ENCODE data around the gene CRAMP1. TPM values are rescaled to one million over a fixed set of nuclear protein-coding genes. Genes with fewer than 3 reads are reported as not detected.

The CRAMP1 gene
- total RNA-seq, 1 donor from 2014 or later, result 12.7 TPM

DNA sequence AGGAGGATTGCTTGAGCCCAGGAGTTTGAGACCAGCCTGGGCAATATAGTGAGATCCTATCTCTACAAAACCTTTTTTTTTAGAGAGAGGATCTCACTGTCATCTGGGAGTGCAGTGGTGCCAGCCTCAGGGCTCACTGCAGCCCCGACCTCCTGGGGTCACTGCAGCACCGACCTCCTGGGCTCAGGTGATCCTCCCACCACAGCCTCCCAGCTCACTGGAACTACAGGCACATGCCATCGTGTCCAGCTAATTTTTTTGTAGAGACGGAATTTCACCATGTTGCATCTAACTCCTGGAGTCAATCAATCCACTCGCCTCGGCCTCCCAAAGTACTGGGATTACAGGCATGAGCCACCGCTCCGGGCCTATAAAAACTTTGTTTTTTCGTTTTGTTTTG lies 109.2 kb downstream of the CRAMP1 start:
- peaks cover 5 to 16% of the 10 kb centered on the region in 2 donors for H3K4me1 ChIP-seq
- no peaks in the 10 kb centered on the region for H3K27me3 ChIP-seq
- intact Hi-C loops (cut with DNase I), result no loop called here
- H3K9me3 ChIP-seq, result no peaks in the 10 kb centered on the region
- no peak overlapping the region for H3K4me3 ChIP-seq
- H3K36me3 ChIP-seq, result peaks cover 6 to 22% of the 10 kb centered on the region in 2 donors
- H3K27ac ChIP-seq, result peak overlapping the region in 1 of 2 donors; percentile 40
- DNase-seq (ENCODE audit: low spot score in 2 of 2), result no peak
- no peak for TF ChIP-seq CTCF (IDR thresholded peaks at IDR 0.05)

GRCh38 chr16:1723450-1724147 lies 111.4 kb downstream of the CRAMP1 start:
- Histone ChIP-seq H3K4me3 (no peak overlapping the region), H3K27ac (peak overlapping the region; percentile 15 to 50), H3K4me1 (peaks cover 5 to 16% of the 10 kb centered on the region in 2 donors), H3K27me3 (no peaks in the 10 kb centered on the region), H3K36me3 (peaks cover 23 to 43% of the 10 kb centered on the region in 2 donors), H3K9me3 (no peaks in the 10 kb centered on the region)
- peak; percentile 56 to 80 (median 79) for TF ChIP-seq CTCF (IDR thresholded peaks at IDR 0.05)
- no peak for DNase-seq (ENCODE audit: low spot score in 2 of 2)
- intact Hi-C loops (cut with DNase I), result no loop called here

GRCh38 chr16:1724491-1724890 lies 112.3 kb downstream of the CRAMP1 start:
- intact Hi-C loops (cut with DNase I), result no loop called here
- TF ChIP-seq CTCF (IDR thresholded peaks at IDR 0.05), result no peak
- no peak overlapping the region for H3K27ac ChIP-seq
- no peaks in the 10 kb centered on the region for H3K9me3 ChIP-seq
- H3K36me3 ChIP-seq, result peaks cover 32 to 52% of the 10 kb centered on the region in 2 donors
- peaks cover 5 to 16% of the 10 kb centered on the region in 2 donors for H3K4me1 ChIP-seq
- no peak overlapping the region for H3K4me3 ChIP-seq
- H3K27me3 ChIP-seq, result no peaks in the 10 kb centered on the region
- DNase-seq (ENCODE audit: low spot score in 2 of 2), result no peak

GRCh38 chr16:1726661-1727502 lies 114.7 kb downstream of the CRAMP1 start:
- H3K4me1 ChIP-seq, result peaks cover 5 to 12% of the 10 kb centered on the region in 2 donors
- H3K4me3 ChIP-seq, result no peak overlapping the region
- H3K9me3 ChIP-seq, result no peaks in the 10 kb centered on the region
- H3K36me3 ChIP-seq, result peaks cover 40 to 61% of the 10 kb centered on the region in 2 donors
- no peaks in the 10 kb centered on the region for H3K27me3 ChIP-seq
- no peak for TF ChIP-seq CTCF (IDR thresholded peaks at IDR 0.05)
- DNase-seq (ENCODE audit: low spot score in 2 of 2), result no peak
- H3K27ac ChIP-seq, result no peak overlapping the region
- intact Hi-C loops (cut with DNase I), result no loop called here

Other genes with a start within 250 kb of the CRAMP1 start
- 144 TPM for gene UNKL, start 197.7 kb upstream of the CRAMP1 start, total RNA-seq
- 107 TPM for gene UQCC4, start 191.6 kb upstream of the CRAMP1 start, total RNA-seq
- not detected for gene PERCC1, start 181.3 kb upstream of the CRAMP1 start, total RNA-seq
- not detected for gene CCDC154, start 167.8 kb upstream of the CRAMP1 start, total RNA-seq
- 108 TPM for gene CLCN7, start 137.3 kb upstream of the CRAMP1 start, total RNA-seq
- gene PTX4, start 123.4 kb upstream of the CRAMP1 start, total RNA-seq, result not detected
- 110 TPM for gene TELO2, start 119.0 kb upstream of the CRAMP1 start, total RNA-seq
- gene TMEM204, start 78.7 kb upstream of the CRAMP1 start, total RNA-seq, result 145 TPM
- 21.9 TPM for gene IFT140, start 288 bp upstream of the CRAMP1 start, total RNA-seq
- 18.3 TPM for gene JPT2, start 65.9 kb downstream of the CRAMP1 start, total RNA-seq
- 57.4 TPM for gene MAPK8IP3, start 93.8 kb downstream of the CRAMP1 start, total RNA-seq
- 326 TPM for gene NME3, start 159.2 kb downstream of the CRAMP1 start, total RNA-seq
- 25.3 TPM for gene EME2, start 160.4 kb downstream of the CRAMP1 start, total RNA-seq
- 170 TPM for gene MRPS34, start 160.8 kb downstream of the CRAMP1 start, total RNA-seq
- 159 TPM for gene SPSB3, start 170.2 kb downstream of the CRAMP1 start, total RNA-seq
- gene NUBP2, start 170.6 kb downstream of the CRAMP1 start, total RNA-seq, result 182 TPM
- gene IGFALS, start 181.3 kb downstream of the CRAMP1 start, total RNA-seq, result not detected
- 177 TPM for gene HAGH, start 214.5 kb downstream of the CRAMP1 start, total RNA-seq
- 233 TPM for gene FAHD1, start 214.8 kb downstream of the CRAMP1 start, total RNA-seq